Activated naive CD8-positive, alpha-beta T cell treated with anti-CD3 and anti-CD28 coated beads, Interleukin-2, amount 50 U/mL, for 24 hours (primary cell): ENCODE results near the gene PDK2.
"Not testable (repeated sequence)": the region's sequence is repeated elsewhere in the genome, so short reads cannot be mapped to it uniquely, and the experiment has no call there.

ENCODE experiments used
- ATAC-seq: fragments of 150-1000 bp; cut with Tn5 transposase; one replicate; pipeline ENCODE4 v1.10.0; 2021
- DNase-seq: peaks from one replicate; pipeline ENCODE4 v3.0.0; 2021
- H3K27ac Mint-ChIP-seq: one replicate; pipeline ENCODE4 v1.8.0; 2021; ENCODE audit warnings: mild to moderate bottlenecking, mixed read lengths
- H3K27me3 Mint-ChIP-seq: one replicate; pipeline ENCODE4 v1.8.0; 2021; ENCODE audit warnings: mixed read lengths
- H3K36me3 Mint-ChIP-seq: one replicate; pipeline ENCODE4 v1.8.0; 2021; ENCODE audit warnings: low read depth, mixed read lengths
- H3K4me1 Mint-ChIP-seq: one replicate; pipeline ENCODE4 v1.8.0; 2021; ENCODE audit warnings: mixed read lengths
- H3K4me3 Mint-ChIP-seq: one replicate; pipeline ENCODE4 v1.8.0; 2021; ENCODE audit warnings: mild to moderate bottlenecking, moderate library complexity, mixed read lengths
- H3K9me3 Mint-ChIP-seq: one replicate; pipeline ENCODE4 v1.8.0; 2021; ENCODE audit warnings: mixed read lengths

The PDK2 gene

GRCh38 chr17:50055055-50055425 is 40.1 kb upstream of the PDK2 start:
- no peak overlapping the region for H3K27ac Mint-ChIP-seq
- H3K27me3 Mint-ChIP-seq: peaks cover 21% of the 10 kb centered on the region
- H3K4me3 Mint-ChIP-seq: peak overlapping the region; percentile 78
- DNase-seq (peak; percentile 9), ATAC-seq (no peak)
- H3K36me3 Mint-ChIP-seq: no peaks in the 10 kb centered on the region
- H3K9me3 Mint-ChIP-seq: no peaks in the 10 kb centered on the region
- peaks cover 35% of the 10 kb centered on the region for H3K4me1 Mint-ChIP-seq

GRCh38 chr17:50055426-50056216 is 39.5 kb upstream of the PDK2 start, which contains the start of gene ITGA3:
TSS of gene ITGA3 (plus strand) at chr17:50056110. CDS start at chr17:50056440, 330 bp downstream.
- Mint-ChIP-seq H3K27ac (no peak within 1 kb of the TSS), H3K4me3 (peak within 1 kb of the TSS; percentile 78), H3K9me3 (no peaks in the 10 kb centered on the region), H3K36me3 (no peaks in the 10 kb centered on the region), H3K27me3 (peaks cover 21% of the 10 kb centered on the region), H3K4me1 (peaks cover 30% of the 10 kb centered on the region)
- ATAC-seq (peak; percentile 11), DNase-seq (peak; percentile 56)

GRCh38 chr17:50056217-50056960 is 38.8 kb upstream of the PDK2 start:
- H3K27ac Mint-ChIP-seq: no peak overlapping the region
- H3K9me3 Mint-ChIP-seq: no peaks in the 10 kb centered on the region
- H3K4me1 Mint-ChIP-seq: peaks cover 22% of the 10 kb centered on the region
- peaks cover 21% of the 10 kb centered on the region for H3K27me3 Mint-ChIP-seq
- DNase-seq: peak; percentile 69
- peak overlapping the region; percentile 78 for H3K4me3 Mint-ChIP-seq
- peak; percentile 79 for ATAC-seq
- H3K36me3 Mint-ChIP-seq: no peaks in the 10 kb centered on the region

GRCh38 chr17:50056961-50057330 is 38.2 kb upstream of the PDK2 start:
- Mint-ChIP-seq H3K4me1 (peaks cover 16% of the 10 kb centered on the region), H3K27me3 (peaks cover 21% of the 10 kb centered on the region), H3K36me3 (no peaks in the 10 kb centered on the region), H3K9me3 (no peaks in the 10 kb centered on the region), H3K4me3 (peak overlapping the region; percentile 78), H3K27ac (no peak overlapping the region)
- ATAC-seq (no peak), DNase-seq (no peak)

- Mint-ChIP-seq H3K4me1 (peaks cover 15% of the 10 kb centered on the region), H3K27me3 (peaks cover 21% of the 10 kb centered on the region), H3K9me3 (no peaks in the 10 kb centered on the region), H3K4me3 (no peak overlapping the region), H3K27ac (no peak overlapping the region), H3K36me3 (no peaks in the 10 kb centered on the region)
- DNase-seq (no peak), ATAC-seq (no peak)
Measured at GRCh38 chr17:50057521-50057991, 37.6 kb upstream of the PDK2 start.

GRCh38 chr17:50058296-50058953 is 36.7 kb upstream of the PDK2 start:
- Mint-ChIP-seq H3K36me3 (no peaks in the 10 kb centered on the region), H3K27me3 (peaks cover 21% of the 10 kb centered on the region), H3K4me1 (peaks cover 15% of the 10 kb centered on the region), H3K4me3 (no peak overlapping the region), H3K27ac (no peak overlapping the region), H3K9me3 (no peaks in the 10 kb centered on the region)
- ATAC-seq (no peak), DNase-seq (no peak)

GRCh38 chr17:50059256-50059655 is 35.9 kb upstream of the PDK2 start:
- no peak overlapping the region for H3K4me3 Mint-ChIP-seq
- H3K9me3 Mint-ChIP-seq: no peaks in the 10 kb centered on the region
- H3K27ac Mint-ChIP-seq: no peak overlapping the region
- H3K4me1 Mint-ChIP-seq: peaks cover 15% of the 10 kb centered on the region
- H3K27me3 Mint-ChIP-seq: peaks cover 19% of the 10 kb centered on the region
- H3K36me3 Mint-ChIP-seq: no peaks in the 10 kb centered on the region
- no peak for ATAC-seq
- no peak for DNase-seq

GRCh38 chr17:50059759-50060273 is 35.3 kb upstream of the PDK2 start:
- Mint-ChIP-seq H3K4me1 (peaks cover 15% of the 10 kb centered on the region), H3K27me3 (peaks cover 19% of the 10 kb centered on the region), H3K36me3 (no peaks in the 10 kb centered on the region), H3K27ac (no peak overlapping the region), H3K9me3 (no peaks in the 10 kb centered on the region), H3K4me3 (no peak overlapping the region)
- ATAC-seq (no peak), DNase-seq (no peak)

GRCh38 chr17:50060951-50061712 is 34.0 kb upstream of the PDK2 start:
- H3K27me3 Mint-ChIP-seq: peaks cover 14% of the 10 kb centered on the region
- H3K4me3 Mint-ChIP-seq: no peak overlapping the region
- ATAC-seq (no peak), DNase-seq (no peak)
- H3K27ac Mint-ChIP-seq: no peak overlapping the region
- H3K4me1 Mint-ChIP-seq: peaks cover 6% of the 10 kb centered on the region
- no peaks in the 10 kb centered on the region for H3K9me3 Mint-ChIP-seq
- H3K36me3 Mint-ChIP-seq: no peaks in the 10 kb centered on the region

- not testable (repeated sequence) for ATAC-seq
Measured at GRCh38 chr17:50061713-50062045, 33.5 kb upstream of the PDK2 start.

GRCh38 chr17:50062293-50063243 is 32.6 kb upstream of the PDK2 start:
- DNase-seq (no peak), ATAC-seq (no peak)

More at GRCh38 chr17:50061713-50062045, 33.5 kb upstream of the PDK2 start:
- H3K27me3 Mint-ChIP-seq: peaks cover 11% of the 10 kb centered on the region
- H3K4me1 Mint-ChIP-seq, H3K4me3 Mint-ChIP-seq, H3K27ac Mint-ChIP-seq, H3K36me3 Mint-ChIP-seq, DNase-seq, H3K9me3 Mint-ChIP-seq: not testable (repeated sequence)

GRCh38 chr17:50063561-50064252 is 31.4 kb upstream of the PDK2 start:
- no peak for DNase-seq
- ATAC-seq: no peak
- Mint-ChIP-seq H3K4me1 (no peaks in the 10 kb centered on the region), H3K27ac (no peak overlapping the region), H3K36me3 (no peaks in the 10 kb centered on the region), H3K9me3 (no peaks in the 10 kb centered on the region), H3K27me3 (no peaks in the 10 kb centered on the region), H3K4me3 (no peak overlapping the region)

More at GRCh38 chr17:50062293-50063243, 32.6 kb upstream of the PDK2 start:
- Mint-ChIP-seq H3K27me3 (peaks cover 7% of the 10 kb centered on the region), H3K36me3 (no peaks in the 10 kb centered on the region), H3K4me1 (no peaks in the 10 kb centered on the region), H3K4me3 (no peak overlapping the region), H3K9me3 (no peaks in the 10 kb centered on the region), H3K27ac (no peak overlapping the region)
